Activated CD8-positive, alpha-beta memory T cell treated with anti-CD3 and anti-CD28 coated beads for 24 hours (primary cell): ENCODE results near the gene AKIRIN1.
"Not testable (repeated sequence)": the region's sequence is repeated elsewhere in the genome, so short reads cannot be mapped to it uniquely, and the experiment has no call there.

Source experiments
- DNase-seq: peaks from one replicate; pipeline ENCODE4 v3.0.0-alpha.2; 2020

Gene AKIRIN1, protein sequence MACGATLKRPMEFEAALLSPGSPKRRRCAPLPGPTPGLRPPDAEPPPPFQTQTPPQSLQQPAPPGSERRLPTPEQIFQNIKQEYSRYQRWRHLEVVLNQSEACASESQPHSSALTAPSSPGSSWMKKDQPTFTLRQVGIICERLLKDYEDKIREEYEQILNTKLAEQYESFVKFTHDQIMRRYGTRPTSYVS

DNA sequence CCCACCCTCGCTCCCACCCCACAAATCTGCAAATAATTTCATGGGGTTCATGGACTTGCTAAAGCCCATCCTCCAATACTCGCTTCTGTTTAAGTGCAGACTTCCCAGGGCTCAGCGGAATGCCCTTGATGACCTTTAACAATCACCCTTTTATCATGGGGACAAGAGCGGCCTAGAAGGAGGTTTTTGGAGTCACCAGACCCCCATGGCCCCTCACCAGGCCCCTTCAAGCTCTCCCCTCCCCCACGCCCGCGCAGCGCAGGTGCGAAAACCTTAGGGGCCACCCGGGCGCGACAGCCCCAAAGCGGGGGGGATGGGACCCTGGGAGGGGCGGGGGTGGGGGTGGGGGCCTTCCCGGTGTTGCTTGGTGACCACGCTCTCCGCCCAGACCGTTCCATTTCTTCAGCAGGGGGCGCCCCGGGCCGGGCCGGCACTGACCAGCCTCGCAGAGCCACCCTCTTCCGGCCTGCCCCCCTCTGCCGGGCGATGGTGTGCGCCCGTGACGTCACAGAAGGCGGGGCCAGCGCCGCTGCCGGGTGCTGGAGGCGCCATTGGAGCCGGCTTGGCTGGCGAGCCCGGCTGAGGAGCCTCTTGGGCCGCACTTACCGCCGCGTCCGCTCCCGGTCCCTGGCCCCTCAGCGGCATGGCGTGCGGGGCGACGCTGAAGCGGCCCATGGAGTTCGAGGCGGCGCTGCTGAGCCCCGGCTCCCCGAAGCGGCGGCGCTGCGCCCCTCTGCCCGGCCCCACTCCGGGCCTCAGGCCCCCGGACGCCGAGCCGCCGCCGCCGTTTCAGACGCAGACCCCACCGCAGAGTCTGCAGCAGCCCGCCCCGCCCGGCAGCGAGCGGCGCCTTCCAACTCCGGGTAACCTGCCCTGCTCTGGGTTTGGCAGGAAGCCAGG is at the start of gene AKIRIN1:
Gene AKIRIN1, plus strand, starts transcription at position 539 of the 900 bp plus-strand sequence. Its CDS starts 105 bp downstream, at position 644.
- DNase-seq = peak; percentile 99

DNA sequence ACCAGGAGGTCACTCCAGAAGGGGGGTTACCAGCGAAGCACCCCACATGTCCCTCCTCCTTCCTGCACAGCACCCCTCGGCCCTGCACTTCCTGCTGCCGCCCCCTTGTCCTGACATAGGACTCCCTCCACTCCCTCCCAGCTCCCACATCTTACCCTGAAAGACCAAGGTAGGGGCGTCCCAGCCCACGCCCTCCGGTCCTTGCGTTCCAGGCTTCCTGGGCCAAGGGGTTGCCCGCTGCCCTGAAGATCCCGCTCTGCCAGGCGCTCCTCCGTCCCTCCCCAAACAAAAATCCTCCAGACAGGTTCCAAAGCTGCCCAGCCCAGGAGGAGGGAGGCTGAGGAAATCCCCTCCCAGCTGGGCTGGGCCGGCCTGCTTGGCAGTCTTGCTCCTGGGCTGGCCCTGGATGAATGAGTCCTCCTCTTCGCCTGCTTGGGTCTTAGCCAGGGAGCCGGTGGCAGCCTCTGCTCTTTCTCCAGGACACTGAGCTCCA is 49.5 kb upstream of the AKIRIN1 start, which contains the start of gene RHBDL2:
Gene RHBDL2, minus strand, starts transcription at position 304 of the 493 bp plus-strand sequence. CDS start 22,618 bp downstream, outside the sequence.
- no peak for DNase-seq

DNA sequence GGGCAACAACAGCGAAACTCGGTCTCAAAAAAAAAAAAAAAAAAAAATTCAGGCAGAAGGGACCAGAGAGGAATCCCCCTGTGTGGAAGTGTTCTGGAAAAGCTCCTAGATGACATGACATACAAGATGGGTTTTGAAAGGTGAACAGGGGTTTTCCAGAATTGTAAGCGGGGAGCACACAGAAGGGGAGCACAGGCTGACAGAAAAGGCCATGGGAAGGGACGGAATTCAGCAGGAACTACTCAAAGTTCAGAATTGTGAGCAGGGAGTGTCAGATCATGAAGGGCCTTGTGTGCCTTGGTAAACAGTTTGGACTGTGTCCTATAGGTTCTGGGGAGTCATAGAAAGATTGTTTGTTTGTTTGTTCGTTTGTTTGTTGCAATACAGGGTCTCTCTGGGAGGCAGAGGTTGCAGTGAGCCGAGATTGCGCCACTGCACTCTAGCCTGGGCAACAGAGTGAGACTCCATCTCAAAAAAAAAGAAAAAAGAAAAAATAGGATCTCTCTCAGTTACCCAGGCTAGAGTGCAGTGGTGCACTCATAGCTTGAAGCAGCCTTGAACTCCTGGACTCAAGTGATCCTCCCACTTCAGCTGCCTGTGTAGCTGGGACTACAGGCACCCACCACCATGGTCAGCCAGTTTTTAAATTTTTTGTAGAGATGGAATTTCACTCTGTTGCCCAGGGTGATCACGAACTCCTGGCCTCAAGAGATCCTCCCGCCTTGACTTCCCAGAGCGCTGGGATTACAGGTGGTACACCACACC is 48.2 kb upstream of the AKIRIN1 start:
- DNase-seq = no peak

DNA sequence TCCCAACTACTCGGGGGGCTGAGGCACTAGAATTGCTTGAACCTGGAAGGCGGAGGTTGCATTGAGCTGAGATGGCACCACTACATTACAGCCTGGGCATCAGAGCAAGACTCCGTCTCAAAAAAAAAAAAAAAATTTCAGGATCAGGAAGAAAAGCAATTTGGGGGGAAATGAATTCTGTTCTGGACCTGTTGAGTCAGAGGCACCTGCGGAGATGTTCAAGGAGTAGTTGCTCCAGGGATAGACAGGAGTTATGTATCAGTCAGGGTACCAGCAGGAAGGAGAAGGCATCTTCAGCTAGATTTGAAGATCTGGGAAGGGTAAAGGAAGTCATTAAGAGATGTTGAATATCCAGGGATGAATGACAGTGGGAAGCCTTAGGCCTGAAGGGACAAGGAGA is 46.5 kb upstream of the AKIRIN1 start:
- DNase-seq = no peak

DNA sequence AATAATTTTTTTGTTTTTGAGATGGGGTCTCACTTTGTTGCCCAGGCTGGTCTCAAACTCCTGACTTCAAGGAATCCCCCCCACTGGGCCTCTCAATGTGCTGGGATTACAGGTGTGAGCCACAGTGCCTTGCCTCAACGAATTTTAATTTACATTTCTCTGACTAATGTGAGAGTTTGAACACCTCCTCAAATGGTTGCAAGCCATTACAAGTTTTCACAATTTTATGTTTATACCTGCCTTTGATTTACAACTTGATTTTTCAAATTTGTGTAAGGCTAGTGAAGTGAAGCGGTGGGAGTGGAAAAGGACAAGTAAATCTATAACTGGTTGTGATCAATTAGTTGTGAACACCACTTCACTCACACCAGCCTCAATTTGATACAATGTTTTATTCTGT is 40.5 kb upstream of the AKIRIN1 start:
- DNase-seq = no peak

DNA sequence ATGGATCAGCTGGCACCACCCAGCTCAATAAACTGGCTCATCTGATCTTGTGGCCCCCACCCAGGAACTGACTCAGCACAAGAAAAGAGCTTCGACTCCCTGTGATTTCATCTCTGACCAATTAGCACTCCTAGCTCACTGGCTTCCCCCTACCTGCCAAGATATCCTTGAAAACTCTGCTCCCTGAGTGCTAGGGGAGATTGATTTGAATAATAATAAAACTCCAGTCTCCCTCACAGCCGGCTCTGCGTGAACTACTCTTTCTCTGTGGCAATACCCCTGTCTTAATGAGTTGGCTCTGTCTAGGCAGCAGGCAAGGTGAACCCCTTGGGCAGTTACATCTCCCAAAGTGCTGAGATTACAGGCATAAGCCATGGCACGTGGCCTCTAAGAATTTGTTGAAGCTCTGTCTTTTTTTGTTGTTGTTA is 37.6 kb upstream of the AKIRIN1 start:
- DNase-seq = no peak

DNA sequence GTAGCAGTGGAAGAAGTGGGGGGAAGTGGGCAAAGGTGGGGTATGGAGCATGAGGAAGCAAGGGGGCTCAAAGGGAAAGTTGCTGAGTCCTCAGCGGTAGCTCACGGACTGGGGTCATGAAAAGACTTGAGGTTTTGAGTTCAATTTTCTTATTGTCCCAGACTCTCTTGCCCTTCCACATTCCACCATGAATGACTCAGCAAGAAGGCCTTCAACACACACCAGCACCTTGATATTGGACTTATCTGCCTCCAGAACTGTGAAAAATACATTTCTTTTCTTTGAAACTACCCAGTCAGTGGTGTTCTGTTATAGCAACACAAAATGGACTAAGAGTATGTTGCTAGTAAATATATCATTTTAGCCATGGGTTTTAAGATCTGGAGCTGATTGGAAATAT is 32.1 kb upstream of the AKIRIN1 start:
- no peak for DNase-seq

DNA sequence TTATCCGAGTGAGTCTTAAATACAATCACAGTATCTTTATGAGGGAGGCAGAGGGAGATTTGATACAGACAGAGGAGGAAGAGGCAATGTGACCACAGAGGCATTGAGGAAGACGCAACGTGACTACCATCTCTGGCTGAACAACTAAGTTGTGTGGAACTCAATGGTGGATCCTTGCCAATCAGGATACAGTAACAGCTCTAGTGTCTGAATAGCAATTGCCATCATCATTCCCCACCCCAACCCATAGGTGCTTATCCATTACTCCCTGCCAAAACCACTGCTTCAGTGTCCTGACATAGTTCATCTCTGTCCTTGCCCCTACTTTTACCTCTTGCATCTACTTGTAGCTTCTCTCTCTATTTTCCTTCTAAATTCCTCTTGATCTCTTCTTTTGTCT is 29.0 kb upstream of the AKIRIN1 start:
- no peak for DNase-seq

DNA sequence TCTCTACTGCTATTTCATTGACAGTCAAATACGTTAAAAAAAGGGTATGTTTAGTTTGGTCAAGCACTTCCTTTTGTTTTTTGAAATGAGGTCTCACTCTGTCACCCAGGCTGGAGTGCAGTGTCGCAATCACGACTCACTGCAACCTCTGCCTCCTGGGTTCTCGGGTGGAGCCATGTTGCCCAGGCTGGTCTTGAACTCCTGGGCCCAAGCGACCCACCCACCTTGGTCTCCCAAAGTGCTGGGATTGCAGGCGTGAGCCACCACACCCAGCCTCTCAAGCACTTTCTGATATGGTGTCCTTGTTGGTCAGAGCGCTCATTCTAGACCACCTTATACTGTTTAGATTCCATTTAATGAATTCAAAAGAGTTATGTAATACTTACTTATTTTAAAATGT is 28.5 kb upstream of the AKIRIN1 start:
- DNase-seq = no peak

DNA sequence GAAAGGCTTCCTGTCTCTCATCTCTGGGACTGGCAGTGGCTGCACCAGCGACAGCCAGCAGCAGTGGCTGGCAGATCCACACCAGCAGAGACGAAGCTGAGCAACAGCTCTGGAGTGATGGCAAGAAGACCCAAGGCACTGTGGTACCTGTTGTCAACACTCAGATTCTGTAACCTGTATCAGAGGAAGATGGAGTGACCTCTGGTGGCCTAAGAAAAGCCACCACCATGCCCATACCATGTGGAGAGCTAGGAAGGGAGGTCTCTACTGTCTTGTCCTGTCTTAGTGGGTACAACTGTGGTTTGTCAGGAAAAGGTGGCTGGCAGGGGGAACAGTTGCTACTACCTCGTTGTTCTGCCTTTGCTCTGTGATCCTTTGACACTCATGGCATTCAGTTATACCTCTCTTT is 26.9 kb upstream of the AKIRIN1 start:
- DNase-seq = no peak

DNA sequence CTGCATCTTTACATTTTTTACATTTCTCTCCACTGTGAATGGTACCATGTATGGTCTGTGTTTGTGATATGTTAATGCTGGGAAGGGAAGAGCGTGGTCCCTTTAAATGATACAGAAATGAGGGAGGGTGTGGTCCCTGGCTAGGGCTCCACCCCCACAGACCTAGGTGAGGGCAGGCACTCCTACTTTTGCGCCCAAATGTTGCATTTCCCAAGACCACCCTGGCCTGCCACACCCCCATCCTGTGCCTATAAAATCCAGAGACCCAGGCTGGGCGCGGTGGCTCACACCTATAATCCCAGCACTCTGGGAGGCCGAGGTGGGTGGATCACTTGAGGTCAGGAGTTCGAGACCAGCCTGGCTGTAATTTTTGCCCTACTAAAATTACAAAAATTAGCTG is 17.9 kb upstream of the AKIRIN1 start:
- not testable (repeated sequence) for DNase-seq

DNA sequence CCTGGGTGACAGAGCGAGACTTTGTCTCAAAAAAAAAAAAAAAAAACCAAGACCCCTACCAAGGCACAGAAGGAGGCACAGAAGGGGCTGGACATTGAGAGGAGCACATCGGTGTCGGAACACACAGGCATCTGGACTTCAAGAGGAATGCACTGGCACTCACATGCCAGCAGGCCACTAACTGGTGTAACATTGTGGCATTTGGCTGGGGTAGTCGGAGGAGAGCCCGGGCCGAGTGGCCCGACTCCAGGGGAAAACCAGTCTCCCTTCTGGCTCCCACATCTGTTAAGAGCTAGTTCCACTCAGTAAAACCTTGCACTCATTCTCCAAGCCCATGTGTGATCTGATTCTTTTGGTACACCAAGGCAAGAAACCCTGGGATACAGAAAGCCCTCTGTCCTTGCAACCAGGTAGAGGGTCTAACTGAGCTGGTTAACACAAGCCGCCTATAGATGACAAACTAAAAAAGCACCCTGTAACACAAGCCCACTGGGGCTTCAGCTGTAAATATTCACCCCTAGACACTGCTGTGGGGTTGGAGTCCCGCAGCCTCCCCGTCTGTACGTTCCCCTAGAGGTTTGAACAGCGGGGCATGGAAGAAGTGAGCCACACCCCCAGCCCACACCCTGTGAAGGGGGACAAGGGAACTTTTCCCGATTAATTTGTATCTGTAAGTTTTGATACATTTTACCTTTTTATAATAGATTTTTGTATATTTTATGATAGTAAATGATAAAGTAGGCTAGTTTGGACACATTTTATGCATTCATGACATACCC is 17.2 kb upstream of the AKIRIN1 start:
- no peak for DNase-seq

DNA sequence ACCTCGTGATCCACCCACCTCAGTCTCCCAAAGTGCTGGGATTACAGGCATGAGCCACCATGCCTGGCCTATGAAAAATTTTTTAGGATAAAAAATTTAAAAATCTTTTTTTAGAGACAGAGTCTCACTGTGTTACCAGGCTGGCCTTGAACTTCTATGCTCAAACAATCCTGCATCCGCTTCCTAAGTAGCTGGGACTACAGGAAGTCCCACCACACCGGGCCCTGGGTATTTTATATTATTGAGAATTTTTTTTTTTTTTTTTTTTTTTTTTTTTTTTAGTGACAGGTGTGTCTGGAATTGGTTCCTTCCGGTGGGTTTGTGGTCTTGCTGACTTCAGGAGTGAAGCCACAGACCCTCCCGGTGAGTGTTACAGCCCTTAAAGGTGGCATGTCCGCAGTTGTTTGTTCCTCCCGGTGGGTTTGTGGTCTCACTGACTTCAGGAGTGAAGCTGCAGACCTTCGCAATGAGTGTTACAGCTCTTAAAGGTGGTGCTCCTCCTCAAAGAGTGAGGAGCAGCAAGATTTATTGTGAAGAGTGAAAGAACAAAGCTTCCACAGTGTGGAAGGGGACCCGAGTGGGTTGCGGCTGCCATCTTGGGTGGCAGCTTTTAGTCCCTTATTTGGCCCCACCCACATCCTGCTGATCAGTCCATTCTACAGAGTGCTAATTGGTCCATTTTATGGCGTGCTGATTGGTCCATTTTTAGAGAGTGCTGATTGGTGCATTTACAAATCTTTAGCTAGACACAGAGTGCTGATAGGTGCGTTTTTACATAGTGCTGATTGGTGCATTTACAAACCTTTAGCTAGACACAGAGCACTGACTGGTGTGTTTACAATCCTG is 13.5 kb upstream of the AKIRIN1 start:
- peak; percentile 74 for DNase-seq

DNA sequence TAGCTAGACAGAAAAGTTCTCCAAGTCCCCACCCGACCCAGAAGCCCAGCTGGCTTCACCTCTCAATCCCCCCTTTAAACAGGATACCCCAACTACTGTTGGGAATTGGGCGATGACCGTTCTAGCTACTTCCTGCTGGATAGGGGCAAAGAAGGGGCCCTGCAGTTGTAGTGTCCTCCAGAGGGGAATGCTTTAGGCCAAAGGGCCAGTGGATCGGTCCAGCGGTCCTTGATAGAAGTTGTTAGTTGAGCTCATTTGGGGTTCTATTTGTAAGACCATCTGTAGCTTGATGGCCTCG is 12.9 kb upstream of the AKIRIN1 start:
- DNase-seq = peak; percentile 62

DNA sequence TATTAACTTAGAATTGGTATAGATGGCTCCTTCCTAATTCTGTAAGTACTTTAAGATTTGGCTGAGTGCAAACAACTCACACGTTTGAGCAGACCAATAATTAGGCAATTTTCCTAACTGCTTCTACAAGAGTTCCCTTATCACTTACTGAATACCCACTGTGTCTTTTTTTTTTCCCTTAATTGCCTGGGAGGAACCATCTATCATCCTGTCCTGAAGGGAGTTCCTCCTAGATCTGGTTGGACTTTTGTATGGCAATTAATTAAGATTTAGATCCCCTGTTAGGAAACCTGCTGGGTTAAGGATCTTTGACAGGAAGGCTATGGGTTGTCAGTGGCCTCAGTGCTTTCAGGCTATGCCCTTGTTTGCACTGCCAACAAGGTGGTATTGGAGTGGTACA is 11.7 kb upstream of the AKIRIN1 start:
- DNase-seq = not testable (repeated sequence)

DNA sequence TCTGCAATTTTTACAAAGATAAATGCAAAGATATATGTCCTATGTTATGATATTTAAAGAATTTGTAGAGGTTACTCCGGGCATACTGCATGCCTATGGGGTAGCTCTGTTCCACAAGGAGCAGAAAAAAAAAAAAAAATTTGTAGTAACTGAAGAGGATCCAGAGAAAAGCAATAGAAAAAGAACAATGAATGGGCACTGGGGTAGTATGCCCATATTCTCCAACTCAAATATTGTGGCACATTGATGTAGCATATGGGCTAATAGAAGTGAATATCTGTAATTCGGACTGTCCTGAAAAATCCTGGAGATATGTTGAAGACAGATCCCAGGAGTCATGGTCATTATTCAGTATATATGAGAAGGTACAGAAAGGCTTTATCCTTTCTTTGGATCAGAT is 1.1 kb upstream of the AKIRIN1 start:
- DNase-seq = no peak

DNA sequence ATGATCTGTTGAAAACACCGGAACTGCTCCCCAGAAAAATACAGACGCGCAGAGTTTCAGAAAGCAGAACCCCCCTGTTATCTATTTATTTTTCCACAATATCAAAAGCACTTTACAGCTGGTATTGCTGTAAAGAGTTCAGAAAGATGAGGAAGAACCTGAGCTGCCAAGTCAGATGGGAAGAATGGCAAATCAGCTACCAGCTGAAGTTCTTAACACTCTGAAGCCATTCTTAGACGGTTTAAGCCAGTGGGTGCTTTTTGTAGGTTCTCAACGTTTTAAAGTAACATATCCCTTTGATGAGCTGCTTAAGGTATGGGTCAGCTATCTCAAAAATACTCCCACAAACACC is 714 bp upstream of the AKIRIN1 start:
- no peak for DNase-seq

DNA sequence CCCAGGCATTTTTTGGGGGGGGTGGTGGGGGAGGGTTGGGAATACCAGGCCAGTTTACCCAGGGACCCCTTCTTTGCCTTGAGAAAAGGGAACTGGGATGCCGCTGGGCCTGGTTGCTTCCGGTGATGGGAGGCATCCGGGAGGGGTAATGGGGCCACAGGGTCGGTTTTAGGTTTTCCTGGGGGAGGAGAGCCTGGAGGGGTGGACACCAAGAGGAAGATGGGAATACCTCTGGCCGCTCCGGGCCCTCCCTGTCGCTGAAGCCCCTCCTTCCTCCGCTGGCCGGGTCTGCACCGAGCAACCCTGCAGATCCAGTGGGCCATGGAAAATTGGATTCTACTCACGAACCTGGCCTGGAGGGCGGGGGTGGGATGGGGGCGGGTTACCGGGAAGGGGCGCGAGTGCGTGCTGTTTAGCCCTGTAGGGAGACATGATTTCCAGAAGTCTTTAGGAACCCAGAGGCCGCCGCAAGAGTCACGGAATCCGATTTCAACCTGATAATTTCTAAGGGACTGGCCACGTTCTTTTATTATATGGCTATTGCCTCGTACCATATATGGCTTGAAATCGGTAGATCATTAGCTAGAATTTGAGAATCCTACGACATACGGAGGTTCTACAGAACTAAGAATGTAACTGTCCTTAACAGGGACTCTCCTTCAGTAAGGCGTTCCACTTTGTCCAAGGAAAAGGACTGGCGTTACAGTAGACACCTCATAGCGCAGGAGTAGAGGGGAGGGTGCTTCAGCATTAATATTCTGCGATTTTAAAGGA is 749 bp downstream of the AKIRIN1 start:
- DNase-seq = peak; percentile 62

DNA sequence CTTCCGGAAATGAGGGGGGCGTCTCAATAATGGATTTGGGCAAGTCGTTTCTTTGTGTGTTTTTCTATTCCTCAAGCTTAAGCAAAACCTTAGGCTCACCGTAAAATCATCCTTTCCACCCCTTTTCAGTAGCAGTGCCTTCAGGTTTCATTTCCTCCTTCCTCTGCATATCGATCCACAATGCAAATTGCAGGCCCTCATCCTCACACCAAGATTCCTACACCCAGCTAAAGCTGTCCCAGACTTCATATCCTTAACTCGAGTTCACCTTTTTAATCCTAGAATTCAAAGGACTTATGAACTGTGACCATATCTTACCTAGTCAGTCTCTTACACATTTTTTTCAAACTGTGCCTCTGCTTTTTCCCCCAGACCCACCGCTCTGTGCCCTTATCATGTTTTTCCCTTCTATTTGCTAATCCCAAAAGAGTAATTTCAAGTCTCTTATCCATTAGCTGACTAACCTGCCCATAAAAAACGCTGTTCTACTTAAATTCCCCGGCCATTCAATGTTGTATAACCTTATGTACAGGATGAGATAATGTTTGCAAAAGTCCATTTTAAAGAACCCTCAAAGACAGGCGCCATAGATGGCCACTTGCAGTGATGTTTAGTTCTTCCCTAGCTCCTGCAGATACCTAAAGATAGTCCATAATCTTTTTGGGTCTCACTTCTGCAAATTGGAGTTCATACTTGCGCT is 1.5 kb downstream of the AKIRIN1 start:
- DNase-seq = no peak

DNA sequence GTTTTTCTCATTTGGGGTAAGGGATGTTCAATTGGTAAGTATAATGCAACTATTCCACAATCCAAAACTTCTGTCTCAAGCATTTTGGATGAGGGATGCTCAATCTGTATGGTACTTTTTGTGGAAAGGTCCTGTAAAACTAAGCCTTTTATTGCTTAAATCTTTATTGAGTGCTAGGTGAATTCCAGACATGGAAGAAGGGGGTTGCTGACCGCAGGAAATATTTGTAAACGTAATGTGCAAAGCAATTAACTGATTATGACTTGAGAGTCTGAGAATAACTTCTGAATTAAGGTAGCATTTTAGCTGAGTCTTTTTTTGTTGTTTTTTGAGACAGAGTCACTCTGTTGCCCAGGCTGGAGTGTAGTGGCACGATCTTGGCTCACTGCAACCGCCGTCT is 3.1 kb downstream of the AKIRIN1 start:
- no peak for DNase-seq
